ENCODE data around the gene FAM120B.

The FAM120B gene

DNA sequence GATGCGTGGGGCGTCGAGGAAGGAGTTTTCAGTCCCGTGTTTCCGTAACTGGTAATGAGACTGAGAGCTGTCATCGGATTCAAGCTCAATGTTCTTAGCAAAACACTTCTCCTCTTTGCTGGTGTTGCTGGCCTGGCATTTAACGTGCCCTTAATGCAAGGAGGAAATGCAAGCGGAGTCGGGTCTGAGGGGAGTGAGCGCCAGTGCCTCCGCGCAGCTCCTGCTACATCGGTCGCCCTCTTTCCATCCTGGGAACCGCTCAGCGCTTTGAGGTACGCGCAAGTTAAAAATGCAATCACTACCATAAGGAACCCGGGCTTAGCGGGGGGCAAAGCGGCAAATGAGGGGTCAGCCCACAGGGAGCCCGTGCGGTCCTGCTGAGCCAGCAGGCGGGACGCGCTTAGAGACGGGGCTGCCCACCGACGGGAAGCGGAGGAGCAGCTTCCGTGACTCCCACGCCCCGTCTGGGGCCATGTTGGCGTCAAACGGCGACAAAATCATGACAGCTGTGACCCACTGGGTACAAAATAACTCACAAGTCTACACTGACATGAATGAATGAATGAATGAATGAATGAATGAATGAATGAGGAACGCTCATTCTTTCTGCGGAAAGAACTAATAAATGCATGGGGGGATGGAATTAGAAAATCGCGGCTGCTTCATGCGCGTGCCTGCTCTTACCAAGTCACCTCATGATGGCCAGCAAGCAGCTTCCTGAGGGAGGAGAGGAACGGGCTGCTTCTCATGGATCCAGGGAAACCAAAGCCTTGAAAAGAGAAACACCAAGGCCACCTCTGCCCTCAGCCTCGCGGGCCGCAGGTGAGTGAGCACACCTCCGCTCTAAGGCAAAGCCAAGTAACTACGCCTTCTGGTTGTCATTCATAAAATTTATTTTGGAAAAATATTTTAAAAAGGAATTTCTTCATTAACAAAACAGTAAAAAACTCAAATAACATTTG is 24.9 kb upstream of the FAM120B start:
- TF ChIP-seq, protein P1, sequence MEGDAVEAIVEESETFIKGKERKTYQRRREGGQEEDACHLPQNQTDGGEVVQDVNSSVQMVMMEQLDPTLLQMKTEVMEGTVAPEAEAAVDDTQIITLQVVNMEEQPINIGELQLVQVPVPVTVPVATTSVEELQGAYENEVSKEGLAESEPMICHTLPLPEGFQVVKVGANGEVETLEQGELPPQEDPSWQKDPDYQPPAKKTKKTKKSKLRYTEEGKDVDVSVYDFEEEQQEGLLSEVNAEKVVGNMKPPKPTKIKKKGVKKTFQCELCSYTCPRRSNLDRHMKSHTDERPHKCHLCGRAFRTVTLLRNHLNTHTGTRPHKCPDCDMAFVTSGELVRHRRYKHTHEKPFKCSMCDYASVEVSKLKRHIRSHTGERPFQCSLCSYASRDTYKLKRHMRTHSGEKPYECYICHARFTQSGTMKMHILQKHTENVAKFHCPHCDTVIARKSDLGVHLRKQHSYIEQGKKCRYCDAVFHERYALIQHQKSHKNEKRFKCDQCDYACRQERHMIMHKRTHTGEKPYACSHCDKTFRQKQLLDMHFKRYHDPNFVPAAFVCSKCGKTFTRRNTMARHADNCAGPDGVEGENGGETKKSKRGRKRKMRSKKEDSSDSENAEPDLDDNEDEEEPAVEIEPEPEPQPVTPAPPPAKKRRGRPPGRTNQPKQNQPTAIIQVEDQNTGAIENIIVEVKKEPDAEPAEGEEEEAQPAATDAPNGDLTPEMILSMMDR (IDR thresholded peaks at IDR 0.05; ENCODE audit: control extremely low read depth, extremely low read depth, low read depth, missing control alignments) = no peak
- no peak for DNase-seq (ENCODE audit: extremely low spot score)
- CTCF ChIA-PET = no interaction called here
- POLR2A ChIA-PET = no interaction called here

DNA sequence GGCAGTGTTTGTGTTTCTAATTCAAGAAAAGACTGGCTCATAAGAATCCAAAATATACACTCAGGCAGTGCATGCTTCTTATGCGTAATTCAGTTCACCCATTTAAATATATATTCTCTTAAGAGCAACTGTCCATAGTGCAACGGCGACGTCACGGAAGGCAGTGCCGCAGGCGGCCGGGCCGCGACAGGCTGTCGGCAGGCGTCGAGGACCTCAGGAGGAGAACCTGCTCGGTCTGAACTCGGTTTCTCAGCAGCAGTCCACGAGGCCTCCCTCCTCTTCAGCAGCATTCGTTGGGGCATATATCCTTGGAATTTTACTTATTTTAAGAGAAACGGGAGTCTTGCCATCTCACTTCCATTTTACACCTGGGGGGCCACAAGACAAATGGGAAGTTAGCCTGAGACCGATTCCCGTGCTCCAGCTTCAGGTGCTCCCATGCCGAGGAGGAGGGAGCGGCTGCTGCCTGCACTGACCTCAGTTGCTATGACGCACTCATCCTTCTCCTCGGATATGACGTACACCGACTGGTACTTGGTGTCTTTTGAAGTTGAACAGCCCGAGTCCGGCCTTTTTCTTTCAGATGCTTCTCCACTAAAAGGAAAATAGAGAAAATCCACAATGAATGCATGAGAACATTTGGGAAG is 23.9 kb upstream of the FAM120B start:
- ChIA-PET POLR2A (no interaction called here), CTCF (no interaction called here)

DNA sequence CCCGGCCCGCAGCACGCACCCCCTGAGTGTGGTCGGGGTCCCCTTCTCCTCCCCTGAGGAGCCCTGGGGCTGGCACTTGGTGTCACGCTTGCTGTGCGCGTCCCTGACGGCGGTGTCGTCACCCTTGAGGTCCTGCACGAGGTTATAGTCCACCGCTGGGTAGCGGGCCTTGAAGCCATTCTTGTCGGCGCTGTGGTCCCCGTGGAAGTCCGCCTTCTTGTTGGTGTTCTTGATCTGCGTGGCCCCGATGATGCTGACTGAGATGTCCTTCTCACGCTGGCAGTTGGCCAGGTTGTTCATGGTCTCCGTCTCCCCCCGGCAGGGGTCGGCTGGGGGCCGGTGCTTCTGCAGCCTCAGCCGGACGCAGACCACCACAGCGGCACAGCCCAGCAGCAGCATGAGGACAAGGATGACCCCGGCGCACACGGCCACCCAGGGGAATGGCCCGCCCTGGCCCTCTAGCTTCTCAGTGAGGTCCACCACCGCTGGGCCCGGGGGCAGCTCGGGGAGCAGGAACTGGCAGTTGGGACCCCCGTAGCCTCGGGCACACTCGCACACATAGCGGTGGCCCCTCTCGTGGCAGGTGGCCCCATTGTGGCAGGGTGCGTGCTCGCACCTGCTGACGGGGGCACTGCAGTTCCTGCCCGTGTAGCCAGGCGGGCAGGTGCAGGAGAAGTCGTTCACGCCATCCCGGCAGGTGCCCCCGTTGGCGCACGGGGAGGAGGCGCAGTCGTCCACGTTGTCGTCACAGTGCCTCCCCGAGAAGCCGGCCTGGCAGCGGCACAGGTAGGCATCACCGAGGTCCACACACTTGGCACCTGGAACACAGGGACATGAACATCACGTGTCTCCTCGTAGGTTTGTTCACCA is 23.1 kb upstream of the FAM120B start:
- TF ChIP-seq, protein P1 (IDR thresholded peaks at IDR 0.05; ENCODE audit: control extremely low read depth, extremely low read depth, low read depth, missing control alignments) = no peak
- no peak for DNase-seq (ENCODE audit: extremely low spot score)
- POLR2A ChIA-PET = no interaction called here
- CTCF ChIA-PET = interaction anchor here (1.6 kb wide), 1 partner anchor 452 kb away, joined by 3 read pairs; no protein-coding TSS in a partner anchor

More for the DNA sequence above, 23.9 kb upstream of the FAM120B start:
- TF ChIP-seq, protein P1 (IDR thresholded peaks at IDR 0.05; ENCODE audit: control extremely low read depth, extremely low read depth, low read depth, missing control alignments) = no peak
- DNase-seq (ENCODE audit: extremely low spot score) = no peak

DNA sequence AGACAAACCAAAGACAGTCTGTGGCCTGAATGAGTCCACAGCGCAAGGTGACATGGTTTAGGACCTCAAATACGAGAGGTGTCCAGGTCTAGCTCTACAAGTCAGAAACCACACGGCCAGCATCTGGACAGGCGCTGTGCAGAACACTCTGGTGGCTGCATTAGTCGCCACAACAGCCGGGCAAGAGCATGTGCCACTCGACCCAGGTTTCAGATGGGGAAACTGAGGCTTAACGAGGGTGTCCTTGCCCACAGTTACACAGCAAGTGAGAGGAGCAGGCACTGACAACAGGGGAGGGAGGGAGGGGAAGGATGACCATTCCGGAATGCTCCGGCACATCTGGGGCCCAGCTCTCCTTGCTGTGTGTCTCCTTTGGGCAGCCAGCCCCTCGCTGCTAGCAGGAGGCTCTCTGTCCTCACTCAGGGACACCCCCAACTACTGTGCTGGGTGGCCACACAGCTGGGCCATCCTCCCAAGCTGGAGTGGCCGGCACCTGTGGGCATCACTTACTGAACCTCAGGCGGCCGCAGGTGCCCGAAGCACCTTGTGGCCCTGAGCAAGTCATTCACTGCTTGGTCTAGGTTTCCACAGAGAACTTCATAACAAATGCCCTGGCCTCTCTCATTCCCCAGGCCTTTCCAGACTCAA is 22.3 kb upstream of the FAM120B start:
- ChIA-PET CTCF (interaction anchor here (1.6 kb wide), 1 partner anchor 452 kb away, joined by 3 read pairs; no protein-coding TSS in a partner anchor), POLR2A (no interaction called here)
- TF ChIP-seq, protein P1 (IDR thresholded peaks at IDR 0.05; ENCODE audit: control extremely low read depth, extremely low read depth, low read depth, missing control alignments) = no peak
- no peak for DNase-seq (ENCODE audit: extremely low spot score)

DNA sequence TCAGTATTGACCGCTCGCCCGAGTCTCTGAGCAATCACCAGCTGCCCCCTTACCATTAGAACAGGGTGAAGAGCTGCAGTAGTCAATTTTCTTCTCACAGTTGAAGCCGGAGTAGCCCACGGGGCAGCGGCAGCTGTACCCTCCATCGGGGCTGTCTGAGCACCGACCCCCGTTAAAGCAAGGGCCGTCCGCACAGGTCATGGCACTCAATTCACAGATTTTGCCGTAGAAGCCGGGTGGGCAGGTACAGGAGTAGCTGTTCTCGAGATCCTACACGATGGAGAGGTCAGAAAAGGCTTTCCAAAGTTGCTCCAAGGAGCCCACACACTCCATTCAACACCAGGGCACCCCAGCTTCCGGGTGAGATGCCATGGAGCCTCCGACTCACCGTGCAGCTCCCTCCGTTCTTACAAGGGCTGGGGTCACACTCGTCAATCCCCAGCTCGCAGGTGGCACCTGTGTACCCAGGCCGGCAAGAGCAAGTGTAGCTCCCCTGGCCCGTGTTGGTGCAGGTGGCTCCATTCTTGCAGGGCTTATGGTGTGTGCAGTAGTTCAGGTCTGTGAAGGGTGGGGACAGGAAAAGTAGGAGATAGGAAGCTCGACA is 21.6 kb upstream of the FAM120B start:
- CTCF ChIA-PET = interaction anchor here (1.6 kb wide), 1 partner anchor 453 kb away, joined by 3 read pairs; no protein-coding TSS in a partner anchor
- TF ChIP-seq, protein P1 (IDR thresholded peaks at IDR 0.05; ENCODE audit: control extremely low read depth, extremely low read depth, low read depth, missing control alignments) = no peak
- POLR2A ChIA-PET = no interaction called here
- DNase-seq (ENCODE audit: extremely low spot score) = no peak
